PC-3 (cell line): ENCODE data around the gene SEC16A.

ENCODE experiments used
- EZH2 ChIP-seq: fragments of 300-600 bp; sonication (generic); IDR thresholded peaks from one replicate; pipeline ENCODE4 v1.6.1; 2017; ENCODE audit warnings: antibody characterized with exemption, mild to moderate bottlenecking, low read length; ENCODE audit not compliant: unreplicated experiment
- EZH2phosphoT487 ChIP-seq: fragments of 300-600 bp; sonication (generic); IDR thresholded peaks from 2 replicates; pipeline ENCODE4 v1.6.1; 2018; ENCODE audit warnings: mild to moderate bottlenecking, antibody characterized with exemption, low read length, borderline replicate concordance
- TF ChIP-seq, protein P1 (sequence below): fragments of 300-600 bp; sonication (generic); conservative IDR thresholded peaks from 2 replicates; pipeline ENCODE4 v1.5.1; 2017; ENCODE audit warnings: antibody characterized with exemption, low read depth, mild to moderate bottlenecking, low read length

- TF ChIP-seq, protein P1, sequence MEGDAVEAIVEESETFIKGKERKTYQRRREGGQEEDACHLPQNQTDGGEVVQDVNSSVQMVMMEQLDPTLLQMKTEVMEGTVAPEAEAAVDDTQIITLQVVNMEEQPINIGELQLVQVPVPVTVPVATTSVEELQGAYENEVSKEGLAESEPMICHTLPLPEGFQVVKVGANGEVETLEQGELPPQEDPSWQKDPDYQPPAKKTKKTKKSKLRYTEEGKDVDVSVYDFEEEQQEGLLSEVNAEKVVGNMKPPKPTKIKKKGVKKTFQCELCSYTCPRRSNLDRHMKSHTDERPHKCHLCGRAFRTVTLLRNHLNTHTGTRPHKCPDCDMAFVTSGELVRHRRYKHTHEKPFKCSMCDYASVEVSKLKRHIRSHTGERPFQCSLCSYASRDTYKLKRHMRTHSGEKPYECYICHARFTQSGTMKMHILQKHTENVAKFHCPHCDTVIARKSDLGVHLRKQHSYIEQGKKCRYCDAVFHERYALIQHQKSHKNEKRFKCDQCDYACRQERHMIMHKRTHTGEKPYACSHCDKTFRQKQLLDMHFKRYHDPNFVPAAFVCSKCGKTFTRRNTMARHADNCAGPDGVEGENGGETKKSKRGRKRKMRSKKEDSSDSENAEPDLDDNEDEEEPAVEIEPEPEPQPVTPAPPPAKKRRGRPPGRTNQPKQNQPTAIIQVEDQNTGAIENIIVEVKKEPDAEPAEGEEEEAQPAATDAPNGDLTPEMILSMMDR, result no peak
- TF ChIP-seq EZH2 (no peak), EZH2phosphoT487 (no peak)
Measured at GRCh38 chr9:136443687-136444086, 39.2 kb downstream of the SEC16A start.
